Activated naive CD4-positive, alpha-beta T cell treated with anti-CD3 and anti-CD28 coated beads, Interleukin-2, amount 50 U/mL, for 16 hours (primary cell): Measurements from ENCODE around the gene PEX16.

Source experiments
- DNase-seq: peaks from one replicate; pipeline ENCODE4 v3.0.0-alpha.2; 2020

PEX16 gene

DNA sequence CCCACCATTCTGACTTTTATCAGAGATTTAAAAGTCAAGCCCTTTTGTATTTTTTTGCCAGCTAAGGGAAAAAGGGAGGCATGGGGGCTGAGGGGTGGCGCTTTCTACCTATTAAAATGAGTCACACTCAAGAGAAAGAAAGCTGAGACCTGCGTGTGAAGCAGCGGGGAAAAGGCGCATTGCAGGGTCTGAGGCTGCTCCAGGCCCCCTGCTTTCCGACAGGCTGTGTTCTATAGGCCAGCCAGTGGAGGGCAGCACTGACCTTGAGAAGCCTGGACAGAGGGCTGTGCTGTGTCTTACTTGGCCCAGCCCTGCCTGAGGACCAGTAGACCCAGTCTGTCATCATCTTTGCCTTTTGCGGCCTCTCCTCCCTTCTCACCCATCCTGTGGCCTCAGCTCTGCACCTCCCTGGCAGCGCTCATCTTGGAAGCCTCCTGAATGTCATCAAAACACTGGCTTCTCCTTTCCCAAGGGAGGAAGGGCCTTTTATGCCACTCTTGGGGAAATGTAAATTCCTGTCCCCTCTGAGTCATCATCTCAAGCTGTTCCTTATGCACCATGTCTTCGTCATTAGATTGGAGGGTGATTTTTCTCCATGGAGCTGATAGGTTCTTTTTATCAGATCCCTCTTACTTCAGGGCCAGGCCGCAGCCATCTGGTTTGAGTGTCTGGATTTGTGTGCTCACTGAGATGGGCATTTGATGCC is 44.9 kb downstream of the PEX16 start:
- no peak for DNase-seq

- no peak for DNase-seq
Observed at GRCh38 chr11:45871638-45872037, 46.0 kb downstream of the PEX16 start.

DNA sequence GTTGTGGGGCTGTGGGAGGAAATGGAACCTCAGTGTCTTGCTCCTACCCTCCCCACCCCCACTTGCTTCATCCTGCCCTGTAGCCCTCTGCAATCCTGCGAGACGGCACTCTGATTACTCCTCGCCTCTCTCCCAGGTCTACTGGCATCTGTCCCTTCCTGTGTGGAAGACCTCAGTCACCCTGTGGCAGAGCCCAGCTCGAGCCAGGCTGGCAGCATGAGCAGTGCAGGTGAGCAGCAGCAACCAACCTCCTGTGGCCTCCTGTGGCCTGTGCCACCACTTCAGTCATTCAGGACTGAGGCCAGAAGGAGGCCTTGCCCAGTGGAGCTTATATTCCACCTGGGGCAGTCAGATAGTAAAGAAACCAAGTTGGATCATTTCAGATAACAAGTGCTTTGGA is 47.0 kb downstream of the PEX16 start:
- no peak for DNase-seq

DNA sequence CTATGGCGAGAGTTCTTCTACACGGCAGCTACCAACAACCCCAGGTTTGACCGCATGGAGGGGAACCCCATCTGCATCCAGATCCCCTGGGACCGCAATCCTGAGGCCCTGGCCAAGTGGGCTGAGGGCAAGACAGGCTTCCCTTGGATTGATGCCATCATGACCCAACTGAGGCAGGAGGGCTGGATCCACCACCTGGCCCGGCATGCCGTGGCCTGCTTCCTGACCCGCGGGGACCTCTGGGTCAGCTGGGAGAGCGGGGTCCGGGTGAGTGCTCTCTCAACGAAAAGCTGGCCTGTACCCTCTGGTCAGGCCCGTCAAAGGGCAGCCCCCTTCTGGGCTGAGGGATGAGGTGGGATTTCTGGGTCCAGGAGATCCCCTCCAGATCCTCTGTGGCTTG is 48.1 kb downstream of the PEX16 start:
- DNase-seq, result no peak

DNA sequence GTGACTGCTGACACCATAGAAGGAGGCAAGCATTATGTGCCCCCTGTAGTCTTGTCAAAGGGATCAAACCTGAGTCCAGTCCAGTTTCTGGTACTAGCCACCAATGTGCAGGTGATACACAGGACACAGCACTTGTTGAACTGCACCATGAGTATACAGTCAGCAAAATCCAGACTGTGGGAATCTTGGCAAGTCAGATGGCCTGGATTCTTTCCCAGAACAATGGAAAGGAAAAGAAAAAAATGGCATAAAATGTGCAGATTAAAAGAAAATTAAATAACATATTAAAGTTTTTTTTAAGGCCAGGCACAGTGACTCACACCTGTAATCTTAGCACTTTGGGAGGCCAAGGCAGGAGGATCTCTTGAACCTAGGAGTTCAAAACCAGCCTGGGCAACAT is 53.6 kb downstream of the PEX16 start:
- no peak for DNase-seq

DNA sequence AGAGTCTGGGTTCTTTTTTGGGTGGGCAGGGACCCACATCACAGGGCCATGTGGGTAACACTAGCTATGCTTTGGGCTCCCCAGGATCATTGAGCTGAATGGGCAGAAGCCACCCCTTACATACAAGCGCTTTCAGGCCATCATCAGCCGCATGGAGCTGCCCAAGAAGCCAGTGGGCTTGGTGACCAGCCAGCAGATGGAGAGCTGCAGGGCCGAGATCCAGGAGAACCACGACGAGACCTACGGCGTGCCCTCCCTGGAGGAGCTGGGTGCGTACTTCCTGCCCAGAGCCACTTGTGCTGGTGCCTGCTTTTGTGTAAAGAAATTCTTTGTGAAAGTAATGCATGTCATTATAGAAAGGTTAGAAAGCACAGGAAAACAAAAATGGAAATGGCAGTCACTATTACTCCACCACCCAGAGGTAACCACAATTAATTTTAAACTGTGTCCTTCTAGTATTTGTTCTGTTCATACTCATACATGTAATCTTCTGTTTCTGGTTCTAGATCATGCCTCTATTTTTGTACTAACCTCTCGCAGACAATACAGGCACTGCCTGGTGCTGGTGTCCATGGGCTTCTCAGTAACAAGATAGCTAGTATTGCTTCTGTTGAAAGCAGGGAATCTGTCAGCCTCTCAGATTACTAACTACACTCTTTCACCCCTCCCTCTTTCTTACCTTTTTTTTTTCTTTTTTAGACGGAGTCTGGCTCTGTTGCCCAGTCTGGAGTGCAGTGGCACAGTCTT is 56.7 kb downstream of the PEX16 start:
- DNase-seq, result no peak

- no peak for DNase-seq
Observed at GRCh38 chr11:45860348-45860747, 57.3 kb downstream of the PEX16 start.
